ENCODE data around the gene WDR20.

Gene WDR20

GRCh38 chr14:102201776-102202175 lies 62.1 kb downstream of the WDR20 start:
- no peak for TF ChIP-seq CTCF (IDR thresholded peaks at IDR 0.05; ENCODE audit: low read depth, low read length, missing control alignments)
- DNase-seq (ENCODE audit: extremely low read depth, low read depth), result no peak
- no peak overlapping the region for H3K4me3 ChIP-seq (replicated peaks; ENCODE audit: low read depth, low read length)

- no peak overlapping the region for H3K4me3 ChIP-seq (replicated peaks; ENCODE audit: low read depth, low read length)
- no peak for TF ChIP-seq CTCF (IDR thresholded peaks at IDR 0.05; ENCODE audit: low read depth, low read length, missing control alignments)
- no peak for DNase-seq (ENCODE audit: extremely low read depth, low read depth)
Measured at GRCh38 chr14:102202944-102203343, 63.2 kb downstream of the WDR20 start.

- DNase-seq (ENCODE audit: extremely low read depth, low read depth), result no peak
- TF ChIP-seq CTCF (IDR thresholded peaks at IDR 0.05; ENCODE audit: low read depth, low read length, missing control alignments), result no peak
- no peak overlapping the region for H3K4me3 ChIP-seq (replicated peaks; ENCODE audit: low read depth, low read length)
Measured at GRCh38 chr14:102203382-102203781, 63.7 kb downstream of the WDR20 start.

- no peak for DNase-seq (ENCODE audit: extremely low read depth, low read depth)
- no peak overlapping the region for H3K4me3 ChIP-seq (replicated peaks; ENCODE audit: low read depth, low read length)
- TF ChIP-seq CTCF (IDR thresholded peaks at IDR 0.05; ENCODE audit: low read depth, low read length, missing control alignments), result no peak
Measured at GRCh38 chr14:102205560-102205959, 65.9 kb downstream of the WDR20 start.

GRCh38 chr14:102206918-102207317 lies 67.2 kb downstream of the WDR20 start:
- no peak overlapping the region for H3K4me3 ChIP-seq (replicated peaks; ENCODE audit: low read depth, low read length)
- DNase-seq (ENCODE audit: extremely low read depth, low read depth), result no peak
- no peak for TF ChIP-seq CTCF (IDR thresholded peaks at IDR 0.05; ENCODE audit: low read depth, low read length, missing control alignments)

GRCh38 chr14:102207831-102208365 lies 68.2 kb downstream of the WDR20 start:
- no peak for TF ChIP-seq CTCF (IDR thresholded peaks at IDR 0.05; ENCODE audit: low read depth, low read length, missing control alignments)
- H3K4me3 ChIP-seq (replicated peaks; ENCODE audit: low read depth, low read length), result no peak overlapping the region
- DNase-seq (ENCODE audit: extremely low read depth, low read depth), result no peak

- DNase-seq (ENCODE audit: extremely low read depth, low read depth), result no peak
- no peak for TF ChIP-seq CTCF (IDR thresholded peaks at IDR 0.05; ENCODE audit: low read depth, low read length, missing control alignments)
- no peak overlapping the region for H3K4me3 ChIP-seq (replicated peaks; ENCODE audit: low read depth, low read length)
Measured at GRCh38 chr14:102208741-102209140, 69.0 kb downstream of the WDR20 start.
